Transverse colon (tissue), 4 donors: Measurements from ENCODE around the gene KCND1.

Experiments
- POLR2A ChIP-seq: fragments of 450-650 bp; IDR thresholded peaks from one replicate; pipeline ENCODE4 v1.6.1; 2016; ENCODE audit warnings: antibody characterized with exemption, mild to moderate bottlenecking, moderate library complexity
- POLR2AphosphoS5 ChIP-seq, 3 donors: sonication (generic); formaldehyde crosslinking; IDR thresholded peaks; one replicate each; pipeline ENCODE4 v1.6.1; 2016; ENCODE audit warnings: antibody characterized with exemption in 3 of 3
- TF ChIP-seq, protein P1 (sequence below), 5 experiments: fragments of 200-600 bp in 3 of 5; fragments of 450-650 bp in 2 of 5; sonication (generic) in 3 of 5; IDR thresholded peaks; 1 replicate in 2 of 5; 2 replicates in 3 of 5; pipeline ENCODE4 v1.5.1; 2016 to 2017; ENCODE audit warnings: antibody characterized with exemption in 5 of 5, inconsistent platforms in 3 of 5, mild to moderate bottlenecking in 2 of 5, moderate library complexity in 1 of 5

GRCh38 chrX:48927736-48928382 is 43.8 kb downstream of the KCND1 start:
- TF ChIP-seq, protein P1, sequence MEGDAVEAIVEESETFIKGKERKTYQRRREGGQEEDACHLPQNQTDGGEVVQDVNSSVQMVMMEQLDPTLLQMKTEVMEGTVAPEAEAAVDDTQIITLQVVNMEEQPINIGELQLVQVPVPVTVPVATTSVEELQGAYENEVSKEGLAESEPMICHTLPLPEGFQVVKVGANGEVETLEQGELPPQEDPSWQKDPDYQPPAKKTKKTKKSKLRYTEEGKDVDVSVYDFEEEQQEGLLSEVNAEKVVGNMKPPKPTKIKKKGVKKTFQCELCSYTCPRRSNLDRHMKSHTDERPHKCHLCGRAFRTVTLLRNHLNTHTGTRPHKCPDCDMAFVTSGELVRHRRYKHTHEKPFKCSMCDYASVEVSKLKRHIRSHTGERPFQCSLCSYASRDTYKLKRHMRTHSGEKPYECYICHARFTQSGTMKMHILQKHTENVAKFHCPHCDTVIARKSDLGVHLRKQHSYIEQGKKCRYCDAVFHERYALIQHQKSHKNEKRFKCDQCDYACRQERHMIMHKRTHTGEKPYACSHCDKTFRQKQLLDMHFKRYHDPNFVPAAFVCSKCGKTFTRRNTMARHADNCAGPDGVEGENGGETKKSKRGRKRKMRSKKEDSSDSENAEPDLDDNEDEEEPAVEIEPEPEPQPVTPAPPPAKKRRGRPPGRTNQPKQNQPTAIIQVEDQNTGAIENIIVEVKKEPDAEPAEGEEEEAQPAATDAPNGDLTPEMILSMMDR (IDR thresholded peaks at IDR 0.05) = no peak
- TF ChIP-seq POLR2A = no peak
- no peak for TF ChIP-seq POLR2AphosphoS5 (IDR thresholded peaks at IDR 0.05)
